A549 (cell line): ENCODE measurements around the gene GOLGA2. TPM values are rescaled to one million over a fixed set of nuclear protein-coding genes. Genes with fewer than 3 reads are reported as not detected.
A peak's percentile ranks its signal among the peaks of the same experiment; 100 is the strongest.

ENCODE experiments used
- ATAC-seq, 2 experiments: fragments of 200-7000 bp in 1 of 2; fragments of >200 bp in 1 of 2; cut with Nextera tagmentation in 1 of 2; cut with Tn5 transposase in 1 of 2; 3 replicates each; pipeline versions ENCODE4 v1.8.0 to v1.9.1; 2018 to 2020; ENCODE audit warnings: mild to moderate bottlenecking in 1 of 2, moderate library complexity in 1 of 2
- CTCF ChIA-PET: fragments of 300-600 bp; sonication (Branson Sonifier 250); formaldehyde crosslinking; extraction: SDS; loops from one replicate; lab custom pipeline; 2021; ENCODE audit warnings: antibody characterized with exemption, inconsistent platforms; lab: Yijun Ruan, JAX
- POLR2A ChIA-PET: fragments of 350-600 bp; formaldehyde crosslinking; extraction: SDS; loops from one replicate; lab custom pipeline; 2021; ENCODE audit warnings: antibody characterized with exemption, inconsistent platforms; lab: Yijun Ruan, JAX
- DNase-seq, 2 experiments: peaks; one replicate each; pipeline versions ENCODE4 v3.0.0 to v3.0.0-alpha.2; 2011 to 2016; ENCODE audit warnings: low read depth in 1 of 2, low spot score in 1 of 2
- FAIRE-seq: peaks from 2 replicates; lab custom pipeline; 2011; peaks lifted over from hg19 to GRCh38; lab: Jason Lieb, UNC
- H3K27ac ChIP-seq, 2 experiments: fragments of >200 bp; sonication (Bioruptor Twin); formaldehyde crosslinking; 3 replicates each; pipeline ENCODE4 v1.5.1; 2016 to 2017
- H3K4me1 ChIP-seq: fragments of >200 bp; sonication (Bioruptor Twin); formaldehyde crosslinking; 3 replicates; pipeline ENCODE4 v1.6.1; 2016
- H3K4me2 ChIP-seq: fragments of >200 bp; sonication (Bioruptor Twin); formaldehyde crosslinking; 3 replicates; pipeline ENCODE4 v1.6.1; 2016
- H3K4me3 ChIP-seq: fragments of >200 bp; sonication (Bioruptor Twin); formaldehyde crosslinking; 3 replicates; pipeline ENCODE4 v1.5.1; 2016
- H3K9me3 ChIP-seq: fragments of >200 bp; sonication (Bioruptor Twin); formaldehyde crosslinking; 3 replicates; pipeline ENCODE4 v1.6.1; 2016
- CHD2 ChIP-seq: fragments of 150-350 bp; IDR thresholded peaks from 2 replicates; pipeline ENCODE4 v1.6.1; 2014; ENCODE audit warnings: low read length; ENCODE audit not compliant: partially characterized antibody
- FOSB ChIP-seq: fragments of 250-450 bp; sonication (Bioruptor Pico); IDR thresholded peaks from 2 replicates; pipeline ENCODE4 v1.5.0; 2020; ENCODE audit warnings: mild to moderate bottlenecking, moderate library complexity
- FOSL2 ChIP-seq, 2 experiments: fragments of 450-650 bp in 1 of 2; fragments of >200 bp in 1 of 2; sonication (Bioruptor Twin) in 1 of 2; formaldehyde crosslinking; IDR thresholded peaks; 2 replicates each; pipeline versions ENCODE4 v1.5.0 to v1.6.1; 2016 to 2020; ENCODE audit warnings: mild to moderate bottlenecking in 1 of 2, moderate library complexity in 1 of 2
- GATA3 ChIP-seq: IDR thresholded peaks from 2 replicates; pipeline ENCODE4 v1.6.1; 2012; ENCODE audit warnings: borderline replicate concordance
- HEYL ChIP-seq: fragments of 250-450 bp; sonication (Bioruptor Pico); IDR thresholded peaks from 2 replicates; pipeline ENCODE4 v1.8.0; 2021; ENCODE audit warnings: mild to moderate bottlenecking, moderate library complexity
- HOXB13 ChIP-seq: fragments of 250-450 bp; sonication (Bioruptor Pico); IDR thresholded peaks from 2 replicates; pipeline ENCODE4 v1.5.0; 2020; ENCODE audit warnings: low read depth, mild to moderate bottlenecking, moderate library complexity
- HOXB5 ChIP-seq: fragments of 250-450 bp; sonication (Bioruptor Pico); IDR thresholded peaks from 2 replicates; pipeline ENCODE4 v1.5.0; 2020; ENCODE audit warnings: mild to moderate bottlenecking, moderate library complexity
- JUN ChIP-seq, 2 experiments: fragments of >200 bp; sonication (Bioruptor Twin); formaldehyde crosslinking; IDR thresholded peaks; 2 replicates in 1 of 2; 3 replicates in 1 of 2; pipeline ENCODE4 v1.6.1; 2016 to 2017
- JUNB ChIP-seq: fragments of >200 bp; sonication (Bioruptor Twin); formaldehyde crosslinking; IDR thresholded peaks from 2 replicates; pipeline ENCODE4 v1.6.1; 2016
- KDM1A ChIP-seq: fragments of 200-600 bp; sonication (generic); IDR thresholded peaks from 2 replicates; pipeline ENCODE4 v1.6.1; 2016; ENCODE audit warnings: low read depth, mild to moderate bottlenecking
- KDM5A ChIP-seq: fragments of 200-600 bp; sonication (generic); IDR thresholded peaks from 2 replicates; pipeline ENCODE4 v1.6.1; 2016; ENCODE audit warnings: antibody characterized with exemption, mild to moderate bottlenecking
- MAFK ChIP-seq: fragments of 450-650 bp; IDR thresholded peaks from 2 replicates; pipeline ENCODE4 v1.6.1; 2014; ENCODE audit not compliant: partially characterized antibody
- MAZ ChIP-seq: fragments of 150-350 bp; IDR thresholded peaks from 2 replicates; pipeline ENCODE4 v1.6.1; 2014; ENCODE audit warnings: antibody characterized with exemption, low read depth, low read length, borderline replicate concordance
- MYC ChIP-seq: IDR thresholded peaks from 2 replicates; pipeline ENCODE4 v1.6.1; 2012; ENCODE audit warnings: mild to moderate bottlenecking, inconsistent platforms, low read length, improper control_type of control experiment, borderline replicate concordance
- NFE2L2 ChIP-seq: fragments of 150-350 bp; conservative IDR thresholded peaks from 2 replicates; pipeline ENCODE4 v1.6.1; 2014; ENCODE audit warnings: low read length
- NPAS2 ChIP-seq: fragments of 250-450 bp; sonication (Bioruptor Pico); IDR thresholded peaks from 2 replicates; pipeline ENCODE4 v1.8.0; 2022; ENCODE audit warnings: mild to moderate bottlenecking, moderate library complexity, borderline replicate concordance
- PHF8 ChIP-seq: fragments of 200-600 bp; sonication (generic); IDR thresholded peaks from 2 replicates; pipeline ENCODE4 v1.6.1; 2016; ENCODE audit warnings: low read depth, mild to moderate bottlenecking, antibody characterized with exemption, moderate library complexity, borderline replicate concordance
- RARB ChIP-seq: fragments of 250-450 bp; sonication (Bioruptor Pico); IDR thresholded peaks from 2 replicates; pipeline ENCODE4 v1.8.0; 2021; ENCODE audit warnings: mild to moderate bottlenecking, moderate library complexity
- RNF2 ChIP-seq: fragments of 200-600 bp; sonication (generic); IDR thresholded peaks from 2 replicates; pipeline ENCODE4 v1.6.1; 2016; ENCODE audit warnings: low read depth, mild to moderate bottlenecking, antibody characterized with exemption, moderate library complexity, borderline replicate concordance
- TP53 ChIP-seq: fragments of 250-450 bp; sonication (Bioruptor Pico); IDR thresholded peaks from 2 replicates; pipeline ENCODE4 v1.5.0; 2021; ENCODE audit warnings: mild to moderate bottlenecking, moderate library complexity
- ZC3H11A ChIP-seq: fragments of 450-650 bp; IDR thresholded peaks from 2 replicates; pipeline ENCODE4 v1.6.1; 2014; ENCODE audit warnings: antibody characterized with exemption, mild to moderate bottlenecking
- ZSCAN20 ChIP-seq: fragments of 250-450 bp; sonication (Bioruptor Pico); IDR thresholded peaks from 2 replicates; pipeline ENCODE4 v1.8.0; 2022; ENCODE audit warnings: mild to moderate bottlenecking, moderate library complexity
- WGBS: methylation state at CpG from one replicate; pipeline ENCODE4 v1.1.6; 2017; ENCODE audit errors: missing lambda C conversion rate; 5-methylcytosine and 5-hydroxymethylcytosine counted together
- polyA plus RNA-seq, 4 experiments: library from polyadenylated mRNA; depleted of rRNA in 3 of 4; stranded (reverse); fragments of >200 nt; fragmentation: RNase III in 1 of 4; extraction: RNeasy Plus Mini Kit Qiagen cat#74134 plus additional on column Dnase treatment in 1 of 4; gene quantifications; 2 replicates in 3 of 4; 3 replicates in 1 of 4; pipeline ENCODE4 v1.2.3, GENCODE V29; 2011 to 2017
- TF ChIP-seq, protein P1 (sequence below): fragments of >200 bp; sonication (Bioruptor Twin); formaldehyde crosslinking; IDR thresholded peaks from 2 replicates; pipeline ENCODE4 v1.6.1; 2016
- TF ChIP-seq, protein P2 (sequence below): IDR thresholded peaks from 2 replicates; pipeline ENCODE4 v1.6.1; 2012; ENCODE audit warnings: low read depth, borderline replicate concordance
- TF ChIP-seq, protein P3 (sequence below): fragments of >200 bp; sonication (Bioruptor Twin); formaldehyde crosslinking; IDR thresholded peaks from 3 replicates; pipeline ENCODE4 v1.5.1; 2016

The GOLGA2 gene
- polyA plus RNA-seq, 2 of the 4 experiments (the other 2 are of a cell fraction), result 55.3 to 60.1 TPM

DNA sequence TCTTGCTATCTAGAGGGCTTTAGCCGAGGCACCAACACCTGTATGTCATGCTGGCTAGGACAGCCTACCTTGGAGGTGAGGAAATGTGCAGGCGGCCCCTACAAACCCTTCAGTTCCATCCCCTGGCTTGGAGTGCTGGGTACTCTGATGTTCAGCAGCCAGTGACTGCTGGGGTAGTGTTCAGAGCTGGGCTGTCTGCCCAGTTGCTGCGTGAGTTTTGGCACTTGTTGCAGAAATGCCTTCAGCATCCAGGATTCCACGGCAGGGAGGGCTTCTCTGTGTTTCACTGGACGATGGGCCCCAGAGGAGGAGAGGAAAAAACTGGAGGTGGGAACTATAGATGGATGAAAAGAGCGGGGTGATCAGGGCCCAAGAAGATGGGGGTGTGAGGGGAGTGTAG, 10.6 kb upstream of the GOLGA2 start:
- no peak for FAIRE-seq
- 89% methylated on average over 6 of the region's 6 CpGs for WGBS
- TF ChIP-seq MAZ (no peak), RARB (CRISPR knock-in tag) (no peak), HEYL (CRISPR knock-in tag) (no peak), KDM5A (no peak), FOSB (CRISPR knock-in tag) (no peak), ZC3H11A (no peak), GATA3 (no peak), RNF2 (no peak), CHD2 (no peak), FOSL2 (IDR thresholded peaks at IDR 0.05) (no peak), FOSL2 (CRISPR knock-in tag; IDR thresholded peaks at IDR 0.05) (no peak)
- Histone ChIP-seq H3K4me2 (no peak overlapping the region), H3K4me1 (no peaks in the 10 kb centered on the region), H3K9me3 (no peaks in the 10 kb centered on the region), H3K4me3 (no peak overlapping the region), H3K27ac (no peak overlapping the region)
- DNase-seq, result no peak
- ChIA-PET CTCF (interaction anchor here (1.0 to 17.8 kb wide), 4 partner anchors 10 to 81 kb away, joined by 3 to 206 read pairs (median 30); no protein-coding TSS in a partner anchor), POLR2A (interaction anchor here (3.7 kb wide), 1 partner anchor 11 kb away, joined by 19 read pairs; the partner anchor contains the start of genes GOLGA2 and SWI5)
- no peak for ATAC-seq

DNA sequence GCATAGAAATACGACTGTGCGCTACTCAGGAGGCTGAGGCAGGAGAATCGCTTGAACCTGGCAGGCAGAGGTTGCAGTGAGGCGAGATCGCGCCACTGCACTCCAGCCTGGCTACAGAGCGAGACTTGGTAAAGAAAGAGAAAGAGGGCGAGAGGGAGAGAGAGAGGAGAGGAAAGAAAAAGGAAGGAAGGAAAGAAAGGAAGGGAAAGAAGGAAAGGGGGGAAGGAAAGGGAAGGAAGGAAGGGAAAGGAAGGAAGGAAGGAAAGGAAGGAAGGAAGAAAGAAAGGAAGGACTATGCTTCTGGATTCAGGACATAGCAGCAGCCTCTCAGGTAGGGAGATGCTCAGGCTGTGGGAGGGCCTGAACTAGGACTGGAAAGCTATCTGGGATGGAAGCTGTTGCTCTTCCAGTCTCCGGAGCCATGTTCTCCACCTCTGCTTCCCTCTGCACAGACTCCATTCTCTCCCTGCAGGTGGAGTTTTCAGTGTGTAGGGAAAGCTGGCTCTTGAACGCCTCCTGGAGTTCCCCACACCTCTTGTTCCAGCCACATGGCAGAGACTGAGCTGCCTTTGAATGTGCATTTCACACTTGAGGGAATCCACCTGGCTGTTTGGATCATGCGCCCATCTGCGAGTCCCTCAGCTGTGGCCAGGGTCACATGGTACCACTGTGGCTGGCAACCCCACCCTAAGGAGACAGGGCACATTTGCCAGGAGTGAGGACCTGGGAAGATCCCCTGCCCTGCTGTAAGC, 9.4 kb upstream of the GOLGA2 start:
- Histone ChIP-seq H3K4me2 (no peak overlapping the region), H3K27ac (no peak overlapping the region), H3K4me3 (no peak overlapping the region), H3K4me1 (no peaks in the 10 kb centered on the region), H3K9me3 (no peaks in the 10 kb centered on the region)
- ChIA-PET POLR2A (interaction anchor here (3.7 kb wide), 1 partner anchor 9 kb away, joined by 19 read pairs; the partner anchor contains the start of genes GOLGA2 and SWI5), CTCF (interaction anchor here (0.8 to 17.8 kb wide), 5 partner anchors 11 to 351 kb away, joined by 3 to 206 read pairs (median 5); no protein-coding TSS in a partner anchor)
- 85% methylated on average over 10 of the region's 12 CpGs for WGBS
- TF ChIP-seq JUNB, result no peak
- no peak for TF ChIP-seq RNF2
- TF ChIP-seq NPAS2 (CRISPR knock-in tag), result no peak
- no peak for TF ChIP-seq PHF8
- TF ChIP-seq, protein P1, sequence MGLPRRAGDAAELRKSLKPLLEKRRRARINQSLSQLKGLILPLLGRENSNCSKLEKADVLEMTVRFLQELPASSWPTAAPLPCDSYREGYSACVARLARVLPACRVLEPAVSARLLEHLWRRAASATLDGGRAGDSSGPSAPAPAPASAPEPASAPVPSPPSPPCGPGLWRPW, result no peak
- no peak for TF ChIP-seq ZSCAN20 (CRISPR knock-in tag)
- no peak for TF ChIP-seq HOXB13
- no peak for TF ChIP-seq CHD2
- no peak for TF ChIP-seq MYC
- TF ChIP-seq JUN (IDR thresholded peaks at IDR 0.05), result no peak
- TF ChIP-seq MAZ, result no peak
- TF ChIP-seq NFE2L2, result no peak
- TF ChIP-seq MAFK, result no peak
- no peak for TF ChIP-seq HEYL (CRISPR knock-in tag)
- no peak for TF ChIP-seq RARB (CRISPR knock-in tag)
- TF ChIP-seq, protein P2, sequence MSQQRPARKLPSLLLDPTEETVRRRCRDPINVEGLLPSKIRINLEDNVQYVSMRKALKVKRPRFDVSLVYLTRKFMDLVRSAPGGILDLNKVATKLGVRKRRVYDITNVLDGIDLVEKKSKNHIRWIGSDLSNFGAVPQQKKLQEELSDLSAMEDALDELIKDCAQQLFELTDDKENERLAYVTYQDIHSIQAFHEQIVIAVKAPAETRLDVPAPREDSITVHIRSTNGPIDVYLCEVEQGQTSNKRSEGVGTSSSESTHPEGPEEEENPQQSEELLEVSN, result no peak
- ATAC-seq (peak; percentile 31 to 64; a peak in 3 of 6 replicates), FAIRE-seq (no peak), DNase-seq (no peak)

GRCh38 chr9:128282500-128282899, 6.7 kb upstream of the GOLGA2 start:
- ChIA-PET POLR2A (no interaction called here), CTCF (interaction anchor here (0.9 to 2.9 kb wide), 4 partner anchors 10 to 59 kb away, joined by 4 to 8 read pairs (median 4); no protein-coding TSS in a partner anchor)
- Histone ChIP-seq H3K4me2 (no peak overlapping the region), H3K4me1 (peaks cover 1% of the 10 kb centered on the region; the same call in 1 of the 3 replicates), H3K4me3 (no peak overlapping the region), H3K27ac (no peak overlapping the region), H3K9me3 (no peaks in the 10 kb centered on the region)
- ATAC-seq, result no peak
- no peak for FAIRE-seq
- WGBS, result 95% methylated on average over 6 of the region's 6 CpGs
- no peak for DNase-seq
- no peak for TF ChIP-seq TP53 (CRISPR knock-in tag)
- no peak for TF ChIP-seq MYC
- TF ChIP-seq, protein P3, sequence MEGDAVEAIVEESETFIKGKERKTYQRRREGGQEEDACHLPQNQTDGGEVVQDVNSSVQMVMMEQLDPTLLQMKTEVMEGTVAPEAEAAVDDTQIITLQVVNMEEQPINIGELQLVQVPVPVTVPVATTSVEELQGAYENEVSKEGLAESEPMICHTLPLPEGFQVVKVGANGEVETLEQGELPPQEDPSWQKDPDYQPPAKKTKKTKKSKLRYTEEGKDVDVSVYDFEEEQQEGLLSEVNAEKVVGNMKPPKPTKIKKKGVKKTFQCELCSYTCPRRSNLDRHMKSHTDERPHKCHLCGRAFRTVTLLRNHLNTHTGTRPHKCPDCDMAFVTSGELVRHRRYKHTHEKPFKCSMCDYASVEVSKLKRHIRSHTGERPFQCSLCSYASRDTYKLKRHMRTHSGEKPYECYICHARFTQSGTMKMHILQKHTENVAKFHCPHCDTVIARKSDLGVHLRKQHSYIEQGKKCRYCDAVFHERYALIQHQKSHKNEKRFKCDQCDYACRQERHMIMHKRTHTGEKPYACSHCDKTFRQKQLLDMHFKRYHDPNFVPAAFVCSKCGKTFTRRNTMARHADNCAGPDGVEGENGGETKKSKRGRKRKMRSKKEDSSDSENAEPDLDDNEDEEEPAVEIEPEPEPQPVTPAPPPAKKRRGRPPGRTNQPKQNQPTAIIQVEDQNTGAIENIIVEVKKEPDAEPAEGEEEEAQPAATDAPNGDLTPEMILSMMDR, result no peak
- TF ChIP-seq CHD2, result no peak
- no peak for TF ChIP-seq GATA3
- TF ChIP-seq KDM1A, result no peak
- no peak for TF ChIP-seq HOXB5 (CRISPR knock-in tag)
- TF ChIP-seq FOSL2 (IDR thresholded peaks at IDR 0.05), result no peak
- TF ChIP-seq FOSL2 (CRISPR knock-in tag; IDR thresholded peaks at IDR 0.05), result no peak
